Sigmoid colon (tissue), 4 donors: ENCODE data around the gene NAGLU.

Source experiments
- EP300 ChIP-seq, 4 donors: sonication (generic); formaldehyde crosslinking; IDR thresholded peaks; one replicate each; pipeline ENCODE4 v1.6.1; 2017; ENCODE audit warnings: antibody characterized with exemption in 4 of 4
- POLR2A ChIP-seq, 2 donors: fragments of 450-650 bp; IDR thresholded peaks; one replicate each; pipeline ENCODE4 v1.6.1; 2016; ENCODE audit warnings: antibody characterized with exemption in 2 of 2, mild to moderate bottlenecking in 2 of 2, moderate library complexity in 2 of 2
- TF ChIP-seq, protein P1 (sequence below), 4 experiments: fragments of 450-650 bp in 3 of 4; fragments of 200-600 bp in 1 of 4; IDR thresholded peaks; one replicate each; pipeline ENCODE4 v1.5.1; 2016 to 2019; ENCODE audit warnings: antibody characterized with exemption in 4 of 4, mild to moderate bottlenecking in 3 of 4, moderate library complexity in 2 of 4

DNA sequence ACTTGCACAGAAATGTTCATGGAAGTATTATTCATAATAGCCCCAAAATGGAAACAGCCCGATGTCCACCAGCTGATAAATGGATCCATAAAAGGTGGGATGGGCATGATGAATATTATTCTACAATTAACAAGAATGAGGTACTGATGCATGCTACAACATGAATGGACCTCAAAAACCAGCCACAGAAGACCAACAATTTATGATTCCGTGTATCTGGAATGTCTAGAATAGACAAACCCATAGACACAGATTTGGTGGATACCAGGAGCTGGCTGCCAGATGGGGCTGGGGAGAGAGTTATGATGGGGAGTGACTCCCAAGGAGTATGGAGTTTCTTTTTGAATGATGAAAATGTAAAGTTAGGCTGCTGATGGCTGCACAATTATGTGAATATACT is 10.8 kb upstream of the NAGLU start:
- TF ChIP-seq POLR2A (IDR thresholded peaks at IDR 0.05) (no peak), EP300 (IDR thresholded peaks at IDR 0.05) (no peak)
- TF ChIP-seq, protein P1, sequence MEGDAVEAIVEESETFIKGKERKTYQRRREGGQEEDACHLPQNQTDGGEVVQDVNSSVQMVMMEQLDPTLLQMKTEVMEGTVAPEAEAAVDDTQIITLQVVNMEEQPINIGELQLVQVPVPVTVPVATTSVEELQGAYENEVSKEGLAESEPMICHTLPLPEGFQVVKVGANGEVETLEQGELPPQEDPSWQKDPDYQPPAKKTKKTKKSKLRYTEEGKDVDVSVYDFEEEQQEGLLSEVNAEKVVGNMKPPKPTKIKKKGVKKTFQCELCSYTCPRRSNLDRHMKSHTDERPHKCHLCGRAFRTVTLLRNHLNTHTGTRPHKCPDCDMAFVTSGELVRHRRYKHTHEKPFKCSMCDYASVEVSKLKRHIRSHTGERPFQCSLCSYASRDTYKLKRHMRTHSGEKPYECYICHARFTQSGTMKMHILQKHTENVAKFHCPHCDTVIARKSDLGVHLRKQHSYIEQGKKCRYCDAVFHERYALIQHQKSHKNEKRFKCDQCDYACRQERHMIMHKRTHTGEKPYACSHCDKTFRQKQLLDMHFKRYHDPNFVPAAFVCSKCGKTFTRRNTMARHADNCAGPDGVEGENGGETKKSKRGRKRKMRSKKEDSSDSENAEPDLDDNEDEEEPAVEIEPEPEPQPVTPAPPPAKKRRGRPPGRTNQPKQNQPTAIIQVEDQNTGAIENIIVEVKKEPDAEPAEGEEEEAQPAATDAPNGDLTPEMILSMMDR (IDR thresholded peaks at IDR 0.05): no peak
